Mucosa of descending colon (tissue), 3 donors: ENCODE measurements around the gene SECISBP2. TPM values are rescaled to one million over a fixed set of nuclear protein-coding genes. Genes with fewer than 3 reads are reported as not detected.

Source experiments
- ATAC-seq: fragments of 200-7000 bp; cut with Tn5 transposase; one replicate; pipeline ENCODE4 v1.9.1; 2020; ENCODE audit warnings: mild to moderate bottlenecking, moderate library complexity
- DNase-seq, 3 donors: peaks; one replicate each; pipeline ENCODE4 v3.0.0-alpha.2; 2020
- H3K36me3 ChIP-seq: fragments of 200-600 bp; one replicate; pipeline ENCODE4 v1.8.0; 2021; ENCODE audit warnings: low read depth, mild to moderate bottlenecking
- H3K4me1 ChIP-seq: fragments of 200-600 bp; one replicate; pipeline ENCODE4 v1.8.0; 2021; ENCODE audit warnings: low read depth, mild to moderate bottlenecking
- H3K4me3 ChIP-seq: fragments of 200-600 bp; one replicate; pipeline ENCODE4 v1.8.0; 2021; ENCODE audit warnings: mild to moderate bottlenecking
- H3K9me3 ChIP-seq: fragments of 200-600 bp; one replicate; pipeline ENCODE4 v1.8.0; 2021; ENCODE audit warnings: mild to moderate bottlenecking
- intact Hi-C, 2 donors: fragments of 100-400 bp; cut with DNase I in 1 of 2; cut with micrococcal nuclease in 1 of 2; formaldehyde crosslinking; loops; one replicate each; pipeline versions ENCODE4 v1.11.0 to v1.11.1; 2022; cut with DNase I, micrococcal nuclease
- total RNA-seq, 3 donors: library from RNA; stranded (reverse); fragmentation: NEBNext Ultra II Directional in 2 of 3; extraction: Animal tissue kit (Norgen Biotek cat#: 25700) in 2 of 3; gene quantifications; one replicate each; pipeline versions ENCODE4 v1.2.1 to v1.2.4, GENCODE V29; 2021 to 2023
- TF ChIP-seq, protein P1 (sequence below): fragments of 200-600 bp; IDR thresholded peaks from one replicate; pipeline ENCODE4 v1.8.0; 2022; ENCODE audit warnings: antibody characterized with exemption, mild to moderate bottlenecking
- donor health status: DM: no; HTN: no; CAD: no; lungs with moderate emphysema.
- donor health status: DM: no; HTN: no; CAD: no.
- donor health status: DM: no; HTN: yes; CAD: no.

Gene SECISBP2
- total RNA-seq, 3 donors from 2014 or later: 49.4 to 68.0 (median 50.2) TPM

DNA sequence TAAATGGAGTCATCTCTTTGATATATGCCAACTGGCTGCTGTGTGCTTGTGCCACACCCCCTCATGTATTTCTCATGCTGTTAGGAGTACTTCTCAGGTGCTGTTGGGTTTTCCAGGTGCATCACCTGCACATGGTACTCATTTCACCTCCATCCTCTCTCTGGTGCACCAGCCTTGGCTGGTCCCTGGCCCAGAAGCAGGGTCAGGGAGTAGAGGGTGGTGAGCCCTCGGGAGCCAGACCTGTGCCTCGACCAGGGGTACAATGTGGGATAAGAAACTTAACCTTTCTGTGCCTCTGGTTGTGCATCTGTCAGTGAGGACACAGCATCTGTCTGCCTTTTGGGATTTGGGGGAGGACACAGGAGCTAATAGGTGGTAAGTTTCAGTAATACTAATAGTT, 38.5 kb downstream of the SECISBP2 start:
- TF ChIP-seq, protein P1, sequence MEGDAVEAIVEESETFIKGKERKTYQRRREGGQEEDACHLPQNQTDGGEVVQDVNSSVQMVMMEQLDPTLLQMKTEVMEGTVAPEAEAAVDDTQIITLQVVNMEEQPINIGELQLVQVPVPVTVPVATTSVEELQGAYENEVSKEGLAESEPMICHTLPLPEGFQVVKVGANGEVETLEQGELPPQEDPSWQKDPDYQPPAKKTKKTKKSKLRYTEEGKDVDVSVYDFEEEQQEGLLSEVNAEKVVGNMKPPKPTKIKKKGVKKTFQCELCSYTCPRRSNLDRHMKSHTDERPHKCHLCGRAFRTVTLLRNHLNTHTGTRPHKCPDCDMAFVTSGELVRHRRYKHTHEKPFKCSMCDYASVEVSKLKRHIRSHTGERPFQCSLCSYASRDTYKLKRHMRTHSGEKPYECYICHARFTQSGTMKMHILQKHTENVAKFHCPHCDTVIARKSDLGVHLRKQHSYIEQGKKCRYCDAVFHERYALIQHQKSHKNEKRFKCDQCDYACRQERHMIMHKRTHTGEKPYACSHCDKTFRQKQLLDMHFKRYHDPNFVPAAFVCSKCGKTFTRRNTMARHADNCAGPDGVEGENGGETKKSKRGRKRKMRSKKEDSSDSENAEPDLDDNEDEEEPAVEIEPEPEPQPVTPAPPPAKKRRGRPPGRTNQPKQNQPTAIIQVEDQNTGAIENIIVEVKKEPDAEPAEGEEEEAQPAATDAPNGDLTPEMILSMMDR: no peak
- Histone ChIP-seq H3K36me3 (peaks cover 6% of the 10 kb centered on the region), H3K4me1 (no peaks in the 10 kb centered on the region), H3K4me3 (no peak overlapping the region), H3K9me3 (no peaks in the 10 kb centered on the region)
- intact Hi-C loops: no loop called here
- ATAC-seq (no peak), DNase-seq (no peak)

DNA sequence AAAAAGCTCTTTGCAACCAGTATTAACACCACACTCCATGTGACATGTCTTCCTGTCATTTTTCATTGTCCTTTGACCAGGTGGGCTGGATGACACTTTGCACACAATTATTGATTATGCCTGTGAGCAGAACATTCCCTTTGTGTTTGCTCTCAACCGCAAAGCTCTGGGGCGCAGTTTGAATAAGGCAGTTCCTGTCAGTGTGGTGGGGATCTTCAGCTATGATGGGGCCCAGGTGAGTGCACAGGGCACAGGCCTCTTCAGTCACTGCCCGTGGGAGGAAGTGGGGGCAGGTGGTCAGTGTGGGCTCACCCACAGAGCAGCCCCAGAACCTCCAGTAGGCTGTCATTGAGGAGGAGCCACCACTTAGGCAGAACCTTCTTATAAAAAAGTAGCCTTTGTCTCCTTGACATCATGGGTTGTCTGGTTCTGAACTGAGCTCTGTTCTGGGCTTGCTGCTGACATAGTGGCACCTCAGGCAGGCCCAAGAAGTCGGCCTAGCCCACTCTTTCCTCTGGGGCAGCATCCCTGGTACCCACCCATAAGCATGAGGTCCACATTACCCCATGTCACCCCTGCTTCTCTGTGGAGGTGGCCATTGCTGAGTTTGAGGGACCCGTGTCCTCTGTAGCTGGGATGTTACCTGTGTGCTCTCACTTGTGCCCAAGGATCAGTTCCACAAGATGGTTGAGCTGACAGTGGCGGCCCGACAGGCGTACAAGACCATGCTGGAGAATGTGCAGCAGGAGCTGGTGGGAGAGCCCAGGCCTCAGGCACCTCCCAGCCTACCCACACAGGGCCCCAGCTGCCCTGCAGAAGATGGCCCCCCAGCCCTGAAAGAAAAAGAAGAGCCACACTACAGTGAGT, 39.3 kb downstream of the SECISBP2 start:
- intact Hi-C loops: no loop called here
- no peak for DNase-seq
- no peaks in the 10 kb centered on the region for H3K4me1 ChIP-seq
- H3K4me3 ChIP-seq: no peak overlapping the region
- TF ChIP-seq, protein P1: no peak
- no peak for ATAC-seq
- no peaks in the 10 kb centered on the region for H3K9me3 ChIP-seq
- peaks cover 6% of the 10 kb centered on the region for H3K36me3 ChIP-seq

DNA sequence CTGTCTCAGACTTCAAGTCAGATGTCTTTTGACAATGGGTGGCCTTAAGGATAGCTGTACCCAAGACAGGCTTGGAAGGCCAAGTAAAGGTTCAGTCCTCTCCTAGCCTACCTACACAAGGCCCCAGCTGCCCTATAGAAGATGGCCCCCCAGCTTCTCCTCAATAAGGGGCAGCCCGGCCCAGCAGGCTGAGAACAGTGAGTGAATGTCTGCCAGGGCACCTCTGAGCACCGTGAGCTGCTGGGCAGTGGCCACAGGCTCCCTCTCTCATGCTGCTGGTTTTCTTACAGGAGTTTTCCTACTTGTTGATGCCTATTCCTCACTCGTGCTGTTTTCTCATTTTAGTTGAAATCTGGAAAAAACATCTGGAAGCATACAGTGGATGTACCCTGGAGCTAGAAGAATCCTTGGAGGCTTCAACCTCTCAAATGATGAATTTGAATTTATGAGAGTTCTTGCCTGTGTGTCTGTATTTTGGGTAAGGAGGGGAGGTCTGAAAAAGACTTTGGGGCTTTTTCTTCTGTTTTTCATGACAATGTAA, 40.1 kb downstream of the SECISBP2 start:
- peaks cover 6% of the 10 kb centered on the region for H3K36me3 ChIP-seq
- TF ChIP-seq, protein P1: no peak
- ATAC-seq: no peak

DNA sequence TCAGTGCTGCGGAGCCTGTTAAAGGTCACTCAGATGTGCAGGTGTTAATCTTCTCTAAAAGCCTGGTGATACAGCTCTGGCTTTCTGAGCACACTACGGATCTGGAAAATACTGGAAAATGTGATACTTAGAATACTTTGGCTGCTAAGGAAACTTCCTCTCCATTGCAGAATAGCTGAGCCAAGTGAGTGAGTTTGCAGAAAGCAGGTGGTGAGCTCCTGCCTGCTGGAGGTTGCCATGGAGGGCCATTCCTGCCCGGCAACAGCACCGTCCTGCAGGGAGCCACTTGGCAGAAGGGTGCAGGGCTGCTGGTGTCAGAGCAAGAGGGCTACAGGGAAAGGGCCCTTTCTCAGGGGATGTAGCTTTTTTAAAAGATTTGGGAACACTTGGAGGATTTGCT, 40.7 kb downstream of the SECISBP2 start:
- ATAC-seq (no peak), DNase-seq (no peak)
- H3K4me3 ChIP-seq: no peak overlapping the region
- no peaks in the 10 kb centered on the region for H3K9me3 ChIP-seq
- H3K4me1 ChIP-seq: no peaks in the 10 kb centered on the region
- intact Hi-C loops: no loop called here
- TF ChIP-seq, protein P1: no peak
- peaks cover 6% of the 10 kb centered on the region for H3K36me3 ChIP-seq

More for the DNA sequence above, 40.1 kb downstream of the SECISBP2 start:
- DNase-seq: no peak
- intact Hi-C loops: no loop called here
- Histone ChIP-seq H3K4me1 (no peaks in the 10 kb centered on the region), H3K4me3 (no peak overlapping the region), H3K9me3 (no peaks in the 10 kb centered on the region)

- DNase-seq (no peak), ATAC-seq (no peak)
- Histone ChIP-seq H3K4me1 (no peaks in the 10 kb centered on the region), H3K4me3 (no peak overlapping the region), H3K36me3 (peaks cover 6% of the 10 kb centered on the region), H3K9me3 (no peaks in the 10 kb centered on the region)
- TF ChIP-seq, protein P1: no peak
- intact Hi-C loops: no loop called here
Measured at GRCh38 chr9:89359751-89360261, 41.5 kb downstream of the SECISBP2 start.
